Activated T-helper 1 cell treated with Interleukin-2 at 50 U/mL for 16 hours (primary cell): ENCODE measurements around the gene DEPP1.

Experiments
- DNase-seq: peaks from one replicate; pipeline ENCODE4 v3.0.0-alpha.2; 2020; ENCODE audit warnings: low read depth

DEPP1 gene

DNA sequence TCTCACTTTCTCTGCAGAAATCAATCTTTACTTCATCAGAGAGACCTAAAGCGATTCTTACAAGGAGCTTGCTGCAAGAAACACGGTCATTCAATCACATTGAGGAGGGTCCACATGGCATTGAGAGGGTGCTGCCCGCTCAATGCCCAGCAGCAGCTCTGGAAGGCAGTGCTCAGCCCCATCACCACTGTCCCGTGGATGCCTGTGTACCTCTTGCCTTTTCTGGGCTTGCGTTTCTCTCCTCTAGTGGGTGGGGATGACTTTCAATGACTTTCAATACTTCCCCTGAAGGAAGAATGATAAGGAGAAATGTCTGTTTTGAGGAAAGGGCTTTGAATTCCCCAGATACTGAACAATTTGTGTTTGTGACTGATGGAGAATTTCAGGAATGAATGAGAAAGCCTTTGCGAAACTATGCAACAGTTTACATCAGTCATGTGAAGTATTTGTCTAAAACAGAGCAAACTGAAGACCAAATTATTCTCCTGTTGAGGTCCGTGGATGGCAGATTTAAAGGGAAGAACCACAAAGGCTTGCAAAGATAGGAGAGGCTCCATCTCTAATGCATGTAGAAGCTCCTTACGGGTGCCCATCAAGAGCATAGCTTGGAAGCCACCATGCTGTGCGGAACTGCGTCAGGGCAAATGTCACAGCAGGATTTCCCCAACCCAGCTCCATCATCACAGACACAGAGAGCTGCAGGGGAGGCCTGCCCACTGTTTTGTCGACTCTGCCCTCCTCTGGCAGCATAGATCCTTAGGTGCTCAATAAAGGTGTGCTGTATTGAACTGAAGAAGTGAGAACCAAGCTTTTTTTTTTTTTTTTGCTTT lies 15.5 kb upstream of the DEPP1 start:
- no peak for DNase-seq

DNA sequence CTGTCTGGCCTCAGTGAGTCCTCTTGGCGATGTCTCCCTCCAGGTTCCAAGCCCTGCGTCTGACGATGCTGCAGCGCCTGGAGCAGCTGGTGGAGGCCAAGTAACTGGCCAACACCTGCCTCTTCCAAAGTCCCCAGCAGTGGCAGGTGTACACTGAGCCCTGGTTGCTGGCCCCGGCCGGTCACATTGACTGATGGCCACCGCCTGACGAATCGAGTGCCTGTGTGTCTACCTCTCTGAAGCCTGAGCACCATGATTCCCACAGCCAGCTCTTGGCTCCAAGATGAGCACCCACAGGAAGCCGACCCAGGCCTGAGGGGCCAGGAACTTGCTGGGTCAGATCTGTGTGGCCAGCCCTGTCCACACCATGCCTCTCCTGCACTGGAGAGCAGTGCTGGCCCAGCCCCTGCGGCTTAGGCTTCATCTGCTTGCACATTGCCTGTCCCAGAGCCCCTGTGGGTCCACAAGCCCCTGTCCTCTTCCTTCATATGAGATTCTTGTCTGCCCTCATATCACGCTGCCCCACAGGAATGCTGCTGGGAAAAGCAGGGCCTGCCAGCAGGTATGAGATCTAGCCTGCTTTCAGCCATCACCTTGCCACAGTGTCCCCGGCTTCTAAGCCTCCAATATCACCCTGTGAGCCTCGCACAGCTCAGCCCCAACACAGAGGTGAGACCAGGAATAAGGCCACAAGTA lies 14.8 kb upstream of the DEPP1 start:
- DNase-seq = no peak

- no peak for DNase-seq
These were observed 14.2 kb upstream of the DEPP1 start for GRCh38 chr10:44992732-44993225.

DNA sequence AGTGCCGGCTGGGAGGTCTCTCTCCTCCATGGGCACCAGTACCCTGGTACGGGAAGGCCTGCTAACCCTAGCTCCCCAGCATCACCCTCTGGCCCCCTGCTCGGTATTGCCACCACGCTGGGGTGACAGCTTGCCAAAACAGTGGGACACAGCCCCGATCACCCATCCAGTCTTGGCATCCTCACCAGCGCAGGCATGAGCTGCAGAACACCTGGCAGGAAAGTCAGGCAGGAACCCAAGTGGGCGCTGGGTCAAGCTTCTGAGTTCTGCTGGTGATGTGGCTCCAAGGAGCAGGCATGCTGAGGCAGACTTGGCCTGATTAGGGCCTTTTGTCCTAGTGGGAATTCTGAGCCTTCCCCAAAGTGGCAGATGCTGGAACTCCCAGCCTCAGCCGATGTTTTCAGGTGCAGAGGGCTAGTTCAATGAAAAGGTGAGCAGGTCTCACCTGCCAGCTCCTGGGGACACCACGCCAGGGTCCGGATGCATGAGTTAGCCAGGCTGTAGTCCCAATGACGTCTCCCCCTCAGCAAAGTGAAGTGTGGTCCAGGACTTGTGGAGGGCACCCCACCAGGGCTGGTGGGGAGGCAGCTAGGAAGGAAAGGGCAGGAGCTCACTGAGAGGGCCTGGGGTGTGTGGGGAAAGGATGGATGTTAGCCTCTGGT lies 13.6 kb upstream of the DEPP1 start:
- no peak for DNase-seq

DNA sequence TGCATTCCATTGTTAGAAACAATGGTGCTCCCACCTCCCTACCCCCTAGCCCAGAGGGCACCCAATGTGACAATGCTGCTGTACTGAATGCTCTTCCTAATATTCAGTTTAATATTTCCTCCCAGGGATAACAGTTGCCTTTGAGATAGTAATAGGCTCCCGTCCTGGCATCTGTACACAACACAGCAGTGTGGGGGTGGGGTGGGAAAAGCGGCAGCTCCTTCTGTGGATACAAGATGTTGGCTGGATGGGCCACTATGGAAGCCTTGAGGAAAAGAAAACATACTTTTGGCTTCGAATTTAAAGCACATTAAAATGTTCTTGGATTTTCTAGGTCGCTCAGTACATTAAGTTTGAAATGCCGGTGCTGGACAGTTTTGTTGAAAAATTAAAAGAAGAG lies 13.0 kb upstream of the DEPP1 start:
- DNase-seq = no peak

GRCh38 chr10:44990965-44991364 lies 12.4 kb upstream of the DEPP1 start:
- no peak for DNase-seq

DNA sequence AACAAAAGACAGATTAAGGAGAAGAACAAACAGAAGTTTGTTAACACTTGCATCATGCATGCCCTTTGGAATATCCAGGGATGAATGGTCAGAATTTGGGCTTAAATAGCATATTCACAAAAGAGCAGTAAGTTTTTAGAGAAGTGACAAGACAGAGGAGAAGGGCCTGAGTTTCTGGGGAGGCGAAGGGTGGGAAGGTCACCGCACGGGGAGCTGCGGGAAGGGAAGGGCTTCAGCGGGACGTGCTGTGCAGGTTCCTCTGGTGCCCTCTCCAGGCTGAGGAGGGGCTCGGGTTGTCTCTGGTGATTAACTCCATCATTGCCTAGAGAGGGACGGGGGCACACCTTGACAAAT lies 11.7 kb upstream of the DEPP1 start:
- DNase-seq = no peak

- no peak for DNase-seq
These were observed 11.1 kb upstream of the DEPP1 start for GRCh38 chr10:44989597-44990301.

GRCh38 chr10:44988957-44989585 lies 10.5 kb upstream of the DEPP1 start:
- DNase-seq = no peak

GRCh38 chr10:44986670-44987069 lies 8.1 kb upstream of the DEPP1 start:
- no peak for DNase-seq

DNA sequence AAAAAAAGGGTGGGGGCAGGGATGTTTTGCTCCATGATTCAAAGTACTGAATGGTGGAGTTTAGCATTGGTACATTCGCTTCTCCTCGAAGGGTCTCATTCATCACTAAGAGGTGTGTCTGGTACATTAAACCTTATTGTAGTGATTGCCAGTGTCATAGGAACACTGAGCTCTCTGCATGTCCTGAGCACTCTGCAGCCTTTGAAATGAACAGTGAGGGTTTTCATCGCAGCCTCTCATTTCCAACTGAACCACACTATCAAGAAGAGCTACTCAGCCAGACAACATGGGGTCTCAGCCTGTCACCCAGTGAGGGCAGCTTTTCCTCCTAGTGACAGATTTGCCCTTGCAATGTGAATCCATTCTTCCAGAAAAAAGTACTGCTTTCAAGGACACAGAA lies 7.6 kb upstream of the DEPP1 start:
- DNase-seq = no peak

- no peak for DNase-seq
These were observed 6.6 kb upstream of the DEPP1 start for GRCh38 chr10:44985175-44985681.

DNA sequence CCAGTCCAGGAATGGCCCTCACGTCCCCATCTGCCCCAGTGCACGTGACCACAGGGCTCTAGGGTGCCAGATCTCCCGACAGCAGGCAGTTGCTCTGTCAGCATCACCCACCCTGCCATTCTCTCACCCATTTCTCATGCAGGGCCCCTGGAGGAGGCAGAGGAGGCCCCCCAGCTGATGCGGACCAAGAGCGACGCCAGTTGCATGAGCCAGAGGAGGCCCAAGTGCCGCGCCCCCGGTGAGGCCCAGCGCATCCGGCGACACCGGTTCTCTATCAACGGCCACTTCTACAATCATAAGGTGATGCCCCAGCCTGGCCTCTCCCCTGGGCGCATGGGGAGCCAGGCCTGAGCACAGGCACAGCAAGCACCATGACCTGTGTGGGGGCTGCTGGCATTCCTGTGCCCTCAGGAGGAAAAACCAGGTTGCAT lies 6.1 kb upstream of the DEPP1 start:
- DNase-seq = no peak

DNA sequence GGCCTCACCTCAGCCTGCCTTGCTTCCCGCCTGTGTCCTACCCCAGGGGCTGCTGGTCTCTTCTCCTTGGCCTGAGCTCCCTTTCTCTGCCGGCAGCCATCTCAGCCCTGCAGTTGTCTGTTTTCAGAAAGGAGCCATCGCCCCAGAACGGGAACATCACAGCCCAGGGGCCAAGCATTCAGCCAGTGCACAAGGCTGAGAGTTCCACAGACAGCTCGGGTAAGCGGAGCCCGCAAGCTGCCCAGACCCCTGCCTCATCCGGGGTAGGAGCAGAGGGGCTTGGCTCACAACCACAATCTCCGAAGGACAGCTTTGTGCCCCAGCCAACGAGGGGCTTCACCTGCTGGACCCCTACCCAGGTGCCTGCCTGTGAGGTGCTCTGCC lies 5.3 kb upstream of the DEPP1 start:
- no peak for DNase-seq

DNA sequence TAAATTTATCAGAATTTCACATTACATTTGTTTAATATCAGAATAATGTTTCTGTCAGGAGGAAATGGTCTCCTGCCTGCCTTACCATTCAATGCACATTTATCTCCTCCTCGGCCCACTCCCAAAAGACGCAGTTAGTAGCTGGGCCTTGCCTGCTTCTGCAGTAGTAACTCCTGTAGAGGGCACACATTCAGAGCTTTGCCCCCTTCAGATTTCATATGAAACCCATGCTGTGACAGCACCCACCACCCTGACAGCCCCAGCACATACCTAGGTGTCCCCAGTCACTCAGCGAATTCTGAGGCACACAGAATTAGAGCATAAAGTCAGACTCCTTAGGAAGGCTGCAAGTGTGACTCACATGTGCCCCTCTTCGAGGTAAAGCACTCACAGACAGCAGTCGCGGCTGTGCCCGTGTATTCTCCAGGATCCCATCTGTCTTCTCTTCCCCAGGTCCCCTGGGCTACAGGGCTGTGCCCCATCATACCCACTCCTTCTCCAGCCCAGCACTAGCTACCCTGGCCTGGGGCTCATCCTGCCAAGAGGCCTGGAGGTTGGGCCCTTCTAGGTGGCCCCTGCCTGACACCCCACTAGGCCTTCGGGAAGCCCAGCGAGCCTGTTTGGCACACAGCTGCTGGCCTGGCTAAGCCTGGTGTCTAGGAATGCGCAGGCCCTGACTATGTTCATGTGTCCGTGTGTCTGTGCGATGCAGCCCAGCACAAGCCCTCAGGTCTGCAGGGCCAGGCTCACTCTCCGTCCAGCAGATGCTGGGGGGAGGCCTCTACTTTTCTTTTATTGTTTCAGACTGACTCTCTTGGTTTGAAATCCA lies 4.7 kb upstream of the DEPP1 start:
- no peak for DNase-seq

DNA sequence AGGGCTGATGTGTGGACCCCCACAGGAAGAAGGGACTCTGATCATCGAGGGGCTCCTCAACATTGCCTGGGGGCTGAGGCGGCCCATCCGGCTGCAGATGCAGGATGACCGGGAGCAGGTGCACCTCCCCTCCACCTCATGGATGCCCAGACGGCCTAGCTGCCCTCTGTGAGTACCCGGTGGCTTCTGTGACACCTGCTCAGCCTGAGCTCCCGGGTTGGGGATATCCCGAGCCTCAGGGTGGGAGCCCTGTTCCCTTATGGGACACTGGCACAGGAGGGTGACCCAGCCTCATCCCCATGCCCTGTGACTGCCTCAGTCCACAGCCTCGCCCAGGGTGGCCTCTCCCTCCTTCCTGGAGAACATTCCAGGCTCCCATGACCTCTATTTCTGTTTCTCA lies 3.9 kb upstream of the DEPP1 start:
- no peak for DNase-seq

DNA sequence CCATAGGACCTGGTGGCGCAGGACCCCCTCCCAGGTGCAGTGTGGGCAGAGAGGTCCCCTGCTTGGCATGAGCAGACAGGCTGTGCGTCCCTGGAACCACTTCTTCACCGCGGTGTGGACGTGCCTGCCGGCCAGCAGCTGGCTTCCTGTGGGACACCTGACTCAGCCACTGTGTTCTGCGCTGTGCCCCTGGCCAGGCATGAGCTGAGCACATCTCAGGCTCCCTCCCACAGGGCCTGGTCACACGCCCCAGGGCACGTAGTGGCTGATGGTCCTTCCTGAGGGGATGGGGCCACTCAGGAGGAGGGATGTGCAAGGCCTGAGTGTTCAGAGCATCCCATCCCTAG lies 3.5 kb upstream of the DEPP1 start:
- no peak for DNase-seq

DNA sequence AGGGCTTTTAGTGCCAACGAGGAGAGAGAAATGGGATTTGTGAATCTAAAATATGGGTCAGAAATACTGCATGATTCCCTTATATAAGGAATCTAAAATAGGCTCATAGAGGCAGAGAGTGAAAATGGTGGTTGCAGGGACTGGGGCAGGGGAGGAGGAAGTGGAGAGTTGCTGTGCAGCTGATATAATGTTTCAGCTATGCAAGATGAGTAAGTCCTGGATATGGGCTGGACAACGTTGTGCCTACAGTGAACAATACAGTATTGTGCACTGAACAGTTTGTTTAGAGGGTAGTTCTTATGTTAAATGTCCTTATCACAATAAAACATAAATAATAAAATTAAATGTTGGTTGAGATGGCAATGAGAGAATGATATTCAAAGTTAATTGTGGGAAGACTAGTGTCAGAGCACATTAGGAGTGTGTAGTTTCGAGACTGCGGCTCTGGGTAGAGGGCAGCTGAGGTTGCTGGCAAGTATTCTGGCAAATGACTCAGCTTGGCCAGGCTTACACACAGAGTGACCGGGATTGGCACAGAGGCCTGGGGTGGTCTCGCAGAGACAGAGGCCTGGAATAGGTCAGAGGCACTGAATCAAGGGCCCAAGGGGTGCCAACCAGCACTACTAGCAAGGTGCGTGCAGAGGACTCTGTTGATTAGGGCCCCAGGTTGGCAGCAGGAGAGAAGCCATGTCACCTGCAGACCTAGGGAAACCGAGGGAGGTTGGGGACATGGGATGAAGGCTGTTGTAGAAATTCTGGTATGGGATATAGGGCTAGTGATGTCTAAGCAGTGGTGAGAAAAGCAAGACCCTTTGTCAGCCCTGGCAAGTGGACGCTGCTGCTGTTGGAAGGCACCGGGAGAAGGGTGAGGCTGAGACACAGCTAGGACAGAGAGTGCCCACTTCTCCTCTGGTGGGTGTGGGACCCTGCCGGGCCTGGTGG lies 2.8 kb upstream of the DEPP1 start:
- no peak for DNase-seq

DNA sequence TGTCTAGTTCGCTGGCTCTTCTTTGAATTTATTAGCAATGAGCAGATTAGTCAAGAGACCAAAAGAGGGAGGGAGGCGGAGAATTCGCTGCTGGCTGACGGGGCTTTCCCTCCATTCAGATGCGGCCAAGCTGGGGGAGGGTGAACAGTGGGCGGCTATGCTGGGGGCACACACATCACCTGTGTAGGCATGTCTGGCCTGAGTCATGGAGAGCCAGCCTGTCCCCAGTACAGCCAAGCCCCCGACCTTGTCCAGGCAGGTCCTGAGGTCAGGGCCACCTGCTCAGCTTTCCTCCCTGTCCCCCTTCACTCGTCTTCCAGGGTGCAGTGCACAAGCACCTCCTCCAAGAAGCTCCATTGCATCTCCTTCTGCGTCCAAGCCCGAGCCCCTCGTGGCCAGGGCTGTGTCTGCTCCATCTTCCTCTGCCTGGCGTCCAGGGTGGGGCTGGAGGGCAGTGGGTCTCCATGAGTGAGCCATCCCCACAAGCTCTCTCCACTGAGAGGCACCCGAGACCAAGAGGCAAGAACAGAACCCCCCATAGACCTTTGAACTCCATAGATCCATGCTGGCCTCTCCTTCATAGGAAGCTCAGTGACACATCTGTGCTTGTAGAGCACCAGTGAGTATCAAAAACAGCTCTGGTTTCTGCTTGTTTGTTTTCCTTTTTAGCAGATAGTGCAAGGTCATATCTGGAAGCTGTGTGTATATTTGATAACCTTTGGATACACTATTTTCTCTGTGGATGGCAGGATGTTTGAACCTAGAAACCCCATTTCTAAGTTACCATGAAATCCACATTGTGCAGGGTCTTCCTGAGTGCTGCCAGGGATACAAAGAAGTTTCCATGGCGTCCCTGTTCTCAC lies 1.9 kb upstream of the DEPP1 start:
- no peak for DNase-seq
